ENCODE results near the gene COG1.

The COG1 gene

DNA sequence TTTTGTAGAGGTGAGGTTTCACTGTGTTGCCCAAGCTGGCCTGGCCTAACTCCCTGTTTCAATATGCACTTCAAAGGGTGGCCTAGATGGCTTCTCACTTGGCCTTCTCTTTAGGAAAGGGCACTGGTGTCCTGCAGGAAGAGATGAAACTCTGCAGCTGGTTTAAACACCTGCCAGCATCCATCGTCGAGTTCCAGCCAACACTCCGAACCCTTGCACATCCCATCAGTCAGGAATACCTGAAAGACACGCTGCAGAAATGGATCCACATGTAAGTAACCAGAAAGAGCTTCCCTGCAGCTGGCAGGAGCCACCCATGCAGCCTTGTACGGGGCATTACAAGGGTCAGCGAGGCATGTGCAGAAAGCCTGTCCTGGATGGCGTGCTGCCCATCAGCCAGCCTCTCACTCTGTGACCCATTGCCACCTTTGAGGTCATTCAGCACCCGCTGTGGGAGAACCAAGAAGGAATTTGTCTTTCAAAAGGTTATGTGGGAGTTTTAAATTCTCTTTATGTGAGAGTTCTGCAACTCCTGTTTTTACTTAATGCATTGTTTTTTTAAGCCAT is 7.0 kb downstream of the COG1 start:
- DNase-seq: no peak

DNA sequence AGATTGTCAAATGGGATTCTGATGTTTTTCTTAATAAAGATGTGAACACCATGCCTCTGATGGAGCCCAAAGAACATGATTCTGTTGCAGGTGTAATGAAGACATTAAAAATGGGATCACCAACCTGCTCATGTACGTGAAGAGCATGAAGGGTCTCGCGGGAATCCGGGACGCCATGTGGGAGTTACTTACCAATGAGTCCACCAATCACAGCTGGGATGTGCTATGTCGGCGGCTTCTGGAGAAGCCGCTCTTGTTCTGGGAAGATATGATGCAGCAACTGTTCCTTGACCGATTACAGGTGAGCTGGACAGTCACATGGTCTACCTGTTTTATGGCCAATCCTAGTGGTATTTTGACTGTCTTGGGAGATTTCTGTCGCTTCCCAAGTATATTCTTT is 7.6 kb downstream of the COG1 start:
- DNase-seq: no peak

DNA sequence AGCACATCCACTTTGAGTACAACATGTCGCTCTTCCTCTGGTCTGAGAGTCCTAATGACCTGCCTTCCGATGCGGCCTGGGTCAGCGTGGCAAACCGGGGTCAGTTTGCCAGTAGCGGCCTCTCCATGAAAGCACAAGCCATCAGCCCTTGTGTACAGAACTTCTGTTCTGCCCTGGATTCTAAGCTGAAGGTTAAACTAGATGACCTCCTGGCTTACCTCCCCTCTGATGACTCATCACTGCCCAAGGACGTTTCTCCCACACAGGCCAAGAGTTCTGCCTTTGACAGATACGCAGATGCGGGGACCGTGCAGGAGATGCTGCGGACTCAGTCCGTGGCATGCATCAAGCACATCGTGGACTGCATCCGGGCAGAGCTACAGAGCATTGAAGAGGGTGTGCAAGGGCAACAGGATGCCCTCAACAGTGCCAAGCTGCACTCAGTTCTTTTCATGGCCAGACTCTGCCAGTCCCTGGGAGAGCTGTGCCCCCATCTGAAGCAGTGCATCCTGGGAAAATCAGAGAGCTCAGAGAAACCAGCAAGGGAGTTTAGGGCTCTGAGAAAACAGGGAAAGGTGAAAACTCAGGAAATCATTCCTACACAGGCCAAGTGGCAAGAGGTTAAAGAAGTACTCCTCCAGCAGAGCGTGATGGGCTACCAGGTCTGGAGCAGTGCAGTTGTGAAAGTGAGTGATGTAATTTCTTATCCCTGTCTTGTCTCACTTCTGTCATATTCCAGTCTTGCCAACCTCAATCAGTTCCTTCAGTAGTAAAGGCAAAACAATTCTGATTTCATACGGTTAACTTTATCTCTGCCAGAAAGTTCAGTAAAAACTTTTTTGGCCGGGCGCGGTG is 8.6 kb downstream of the COG1 start:
- no peak for DNase-seq

DNA sequence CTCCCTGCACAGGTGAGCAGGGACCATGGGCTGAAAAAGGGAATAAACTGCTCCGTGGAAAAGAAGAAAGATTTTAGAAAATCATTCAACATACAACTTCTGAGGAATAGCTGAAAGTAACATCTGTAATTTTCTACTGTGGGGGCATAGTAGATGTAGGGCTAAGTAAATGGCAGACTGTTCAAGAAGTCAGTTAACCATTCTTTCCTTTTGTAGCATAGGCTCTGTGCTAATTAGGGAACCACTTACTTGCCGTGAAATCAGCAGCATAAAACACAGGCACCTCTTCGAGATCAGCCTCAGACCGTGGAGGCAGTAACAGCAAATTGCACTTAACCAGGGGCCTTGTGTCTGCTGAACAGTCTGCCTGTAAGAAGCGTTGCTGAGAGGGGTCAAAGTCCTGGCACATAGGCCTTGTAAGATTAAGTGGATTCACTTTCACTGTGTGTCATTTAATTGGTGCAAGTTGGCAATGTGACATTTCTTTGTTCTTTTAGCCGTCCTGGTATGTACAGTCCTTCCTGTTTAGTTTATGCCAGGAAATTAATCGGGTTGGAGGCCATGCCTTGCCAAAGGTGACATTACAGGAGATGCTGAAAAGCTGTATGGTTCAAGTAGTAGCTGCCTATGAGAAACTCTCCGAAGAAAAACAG is 10.4 kb downstream of the COG1 start:
- DNase-seq: no peak

DNA sequence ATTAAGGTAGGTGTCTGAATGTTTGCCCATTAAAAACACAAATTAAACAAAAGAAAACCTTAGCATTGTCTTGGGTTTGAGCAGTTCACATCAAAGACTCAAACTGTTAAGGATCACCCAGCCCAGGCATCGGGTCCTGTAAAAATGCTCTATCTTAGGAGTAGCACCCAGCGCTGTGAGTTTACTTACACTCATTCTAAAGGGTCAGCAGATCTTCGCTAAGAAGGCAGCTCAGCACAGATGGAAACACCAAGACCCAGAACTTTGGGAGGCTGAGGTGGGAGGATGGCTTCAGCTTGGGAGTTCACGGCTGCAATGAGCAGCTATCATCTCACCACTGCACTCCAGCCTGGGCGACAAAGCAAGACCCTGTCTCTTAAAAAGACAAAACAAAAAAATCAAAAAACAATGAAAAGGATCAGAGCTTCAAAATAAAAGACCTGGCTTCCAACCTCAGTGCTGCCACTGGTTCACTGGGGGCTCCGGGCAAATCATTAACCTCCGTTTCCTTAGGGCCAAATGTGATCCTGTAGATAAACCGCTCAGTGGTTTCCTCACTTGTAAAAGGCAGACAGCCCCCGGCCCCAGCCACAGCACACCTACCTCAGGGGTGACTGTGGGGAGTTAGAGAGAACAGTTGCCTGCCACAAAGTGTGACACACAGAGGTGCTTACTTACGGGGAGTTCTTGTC is 11.1 kb downstream of the COG1 start:
- DNase-seq: no peak

DNA sequence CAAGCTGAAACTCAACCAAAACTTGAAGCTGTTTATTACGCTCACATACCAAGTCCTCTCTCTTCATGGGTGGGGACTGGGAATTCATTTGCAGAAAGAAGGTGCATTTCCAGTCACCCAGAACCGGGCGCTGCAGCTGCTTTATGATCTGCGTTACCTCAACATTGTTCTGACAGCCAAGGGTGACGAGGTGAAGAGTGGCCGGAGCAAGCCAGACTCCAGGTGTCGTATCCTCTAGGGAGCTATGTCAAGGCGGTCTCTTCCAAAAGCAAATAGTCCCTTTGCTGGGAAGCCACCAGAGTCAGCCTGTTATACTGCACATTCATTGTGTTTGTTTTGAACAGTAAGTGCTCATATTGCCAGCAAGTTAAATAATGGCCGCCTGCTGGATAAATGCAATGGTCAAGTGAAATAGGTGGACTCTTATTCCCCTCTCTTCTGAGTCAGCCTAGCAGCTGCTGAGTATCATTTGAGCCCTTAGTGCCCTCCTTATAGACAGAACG is 12.7 kb downstream of the COG1 start:
- no peak for DNase-seq

DNA sequence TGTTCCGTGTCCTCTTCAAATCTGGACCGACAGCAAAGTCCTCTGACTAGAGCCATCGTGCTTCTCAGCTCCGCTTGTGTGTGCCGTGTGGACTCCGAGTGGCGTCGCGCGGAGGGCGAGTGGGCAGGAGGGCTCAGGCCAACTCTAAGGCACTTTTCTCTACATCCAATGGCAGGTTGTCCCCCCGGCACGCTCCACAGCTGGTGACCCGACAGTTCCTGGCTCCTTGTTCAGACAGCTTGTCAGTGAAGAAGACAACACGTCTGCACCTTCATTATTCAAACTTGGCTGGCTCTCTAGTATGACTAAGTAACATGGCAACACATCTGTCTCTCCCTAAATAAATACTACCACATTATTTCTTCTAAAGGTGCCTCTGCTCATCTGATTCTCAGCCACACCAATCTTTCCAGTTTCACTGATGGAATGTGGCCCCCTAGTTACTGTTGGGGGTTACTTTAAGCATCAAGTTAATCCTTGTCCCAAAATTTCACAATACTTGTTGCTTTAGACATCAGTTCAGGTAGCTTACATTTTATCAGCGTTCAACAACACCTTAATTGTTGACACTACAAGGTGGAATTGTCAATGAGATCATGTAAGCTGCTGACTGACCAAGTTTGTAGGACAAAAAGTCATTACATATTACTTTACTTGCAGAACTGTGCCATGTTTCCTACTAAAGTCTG is 15.4 kb downstream of the COG1 start:
- DNase-seq: no peak

DNA sequence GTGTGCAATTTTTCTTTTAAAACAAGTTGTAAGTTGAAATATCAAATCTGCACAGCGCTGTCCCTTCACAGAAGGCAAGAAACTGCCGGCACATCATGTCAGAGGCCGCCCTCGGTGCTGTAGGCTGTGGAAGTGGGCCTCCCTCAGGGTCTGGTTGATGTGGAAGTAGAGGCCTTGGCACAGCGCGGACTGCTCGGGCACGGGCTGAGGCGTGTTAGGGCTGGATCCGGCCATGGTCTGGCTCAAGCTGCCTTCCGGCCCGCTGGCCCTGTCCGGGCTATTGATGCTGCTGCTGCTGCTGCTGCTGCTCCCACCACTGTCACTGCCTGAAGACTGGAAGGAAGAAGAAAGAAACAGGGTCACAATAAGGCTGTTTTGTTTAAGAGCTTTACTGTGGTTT is 16.6 kb downstream of the COG1 start:
- no peak for DNase-seq

DNA sequence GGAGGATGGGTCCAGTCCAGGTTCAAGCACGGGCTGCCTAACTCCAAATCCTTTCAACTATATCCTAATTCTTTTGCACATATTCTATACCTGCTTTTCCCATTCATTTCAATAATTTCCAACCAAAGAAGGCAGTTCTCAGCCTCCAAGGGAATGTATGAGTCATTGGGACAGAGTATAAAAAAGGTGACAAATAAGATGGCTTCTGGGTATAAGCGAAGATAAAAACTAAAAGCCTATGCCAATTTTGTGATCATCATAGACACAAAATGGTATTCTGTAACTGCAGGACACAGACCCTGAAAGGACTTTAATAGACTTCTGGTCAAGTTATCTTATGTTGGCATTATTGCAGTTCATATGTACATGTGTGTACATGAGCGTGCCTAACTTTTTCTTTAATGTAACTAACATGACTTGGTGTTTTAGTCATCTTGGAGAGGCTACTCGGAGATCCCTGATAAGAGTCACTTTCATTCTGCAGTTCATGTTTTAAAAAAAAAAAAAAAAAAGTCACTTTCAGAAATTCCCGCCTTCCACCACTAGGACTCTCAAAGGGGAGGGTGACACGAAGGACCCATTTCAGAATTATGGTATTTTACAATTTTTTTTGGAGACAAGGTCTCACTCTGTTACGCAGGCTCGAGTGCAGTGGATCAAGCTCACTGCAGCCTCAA is 17.3 kb downstream of the COG1 start:
- no peak for DNase-seq

DNA sequence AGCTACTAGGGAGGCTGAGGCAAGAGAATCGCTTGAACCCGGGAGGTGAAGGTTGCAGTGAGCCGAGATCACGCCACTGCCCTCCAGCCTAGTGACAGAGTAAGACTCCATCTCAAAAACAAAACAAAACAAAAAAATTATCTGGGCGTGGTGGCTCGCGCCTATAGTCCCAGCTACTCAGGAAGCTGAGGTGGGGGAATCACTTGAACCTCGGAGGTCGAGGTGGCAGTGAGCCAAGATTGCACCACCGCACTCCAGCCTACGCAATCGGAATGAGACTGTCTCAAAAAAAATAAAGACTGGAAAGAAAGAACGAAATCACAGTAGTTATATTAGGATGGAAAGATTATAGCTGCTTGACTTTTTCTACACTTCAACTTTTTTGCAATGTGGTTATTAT is 18.9 kb downstream of the COG1 start:
- no peak for DNase-seq

DNA sequence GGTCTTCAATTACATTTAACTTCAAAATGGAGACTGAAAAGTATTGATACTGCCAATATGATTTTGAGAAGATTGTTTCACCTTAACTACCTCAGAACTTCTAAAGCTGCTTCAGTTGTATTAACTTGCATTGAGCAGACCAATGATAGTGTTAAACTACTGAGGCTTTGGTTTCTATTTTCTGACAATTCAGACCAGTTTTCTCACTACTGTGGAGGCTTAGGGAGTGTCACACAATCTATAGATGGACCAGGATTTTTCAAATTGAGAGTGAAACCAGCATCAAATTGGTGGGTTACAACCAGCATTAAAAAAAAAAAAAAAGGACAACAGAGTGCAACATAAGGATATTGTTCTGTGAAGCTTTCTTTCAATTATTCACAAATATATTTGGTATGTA is 21.2 kb downstream of the COG1 start:
- no peak for DNase-seq

DNA sequence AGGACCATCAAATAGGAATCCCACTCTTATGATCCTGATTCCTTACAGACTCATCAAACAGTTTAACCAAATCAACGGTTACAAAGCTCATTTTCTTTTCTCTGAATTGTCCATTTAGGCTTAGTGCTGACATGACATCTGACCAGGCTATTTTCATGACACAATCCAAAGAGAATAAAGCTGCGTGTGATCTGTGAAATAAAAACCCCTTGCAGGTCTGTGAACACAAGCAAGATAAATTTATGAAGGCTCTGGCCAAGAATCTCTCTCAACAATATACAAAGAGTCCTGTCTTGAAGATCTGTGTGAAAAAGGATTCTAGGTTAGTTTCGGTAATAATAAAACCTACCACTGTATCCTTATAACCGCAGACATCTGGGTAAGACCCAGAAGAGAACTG is 22.0 kb downstream of the COG1 start:
- no peak for DNase-seq

DNA sequence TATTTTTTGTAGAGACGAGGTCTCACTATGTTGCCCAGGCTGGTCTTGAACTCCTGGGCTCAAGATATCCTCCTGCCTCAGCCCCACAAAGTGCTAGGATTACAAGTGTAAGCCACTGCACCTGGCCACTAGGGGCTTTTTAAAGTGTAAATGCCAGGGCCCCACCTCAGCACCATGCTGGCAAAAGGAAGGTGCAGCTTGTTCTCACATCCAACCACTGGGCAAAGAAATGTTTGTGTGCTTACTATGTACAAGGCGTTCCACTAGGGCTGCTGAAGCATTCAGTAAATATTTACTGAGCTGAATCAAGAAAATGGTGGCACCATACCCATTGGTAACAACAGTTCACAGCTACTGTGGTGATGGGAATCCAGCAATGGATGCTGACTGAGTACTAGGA is 22.6 kb downstream of the COG1 start:
- DNase-seq: no peak

DNA sequence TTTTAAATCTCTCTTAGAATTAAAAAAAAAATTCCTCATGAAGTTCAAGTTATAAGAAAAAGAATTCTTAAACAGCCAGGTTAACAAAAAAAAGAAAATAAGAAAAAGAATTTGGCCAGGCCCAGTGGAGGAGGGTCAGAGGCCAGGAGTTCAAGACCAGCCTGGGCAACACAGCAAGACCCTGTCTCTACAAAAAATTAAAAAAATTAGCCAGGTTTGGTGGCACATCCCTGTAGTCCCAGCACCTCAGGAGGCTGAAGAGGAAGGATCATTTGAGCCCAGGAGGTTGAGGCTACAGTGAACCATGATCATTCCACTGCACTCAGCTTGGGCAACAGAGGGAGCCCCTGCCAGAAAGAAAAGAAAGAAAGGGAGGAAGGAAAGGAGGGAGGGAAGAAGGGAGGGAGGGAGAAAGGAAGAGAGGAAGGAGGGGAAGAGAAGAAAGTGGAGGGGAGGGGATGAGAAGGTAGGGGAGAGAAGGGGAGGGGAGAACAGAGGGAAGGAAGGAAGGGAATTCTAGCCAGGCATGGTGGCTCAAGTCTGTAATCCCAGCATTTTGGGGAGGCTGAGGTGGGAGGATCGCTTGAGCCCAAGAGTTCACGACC is 30.9 kb downstream of the COG1 start:
- no peak for DNase-seq

DNA sequence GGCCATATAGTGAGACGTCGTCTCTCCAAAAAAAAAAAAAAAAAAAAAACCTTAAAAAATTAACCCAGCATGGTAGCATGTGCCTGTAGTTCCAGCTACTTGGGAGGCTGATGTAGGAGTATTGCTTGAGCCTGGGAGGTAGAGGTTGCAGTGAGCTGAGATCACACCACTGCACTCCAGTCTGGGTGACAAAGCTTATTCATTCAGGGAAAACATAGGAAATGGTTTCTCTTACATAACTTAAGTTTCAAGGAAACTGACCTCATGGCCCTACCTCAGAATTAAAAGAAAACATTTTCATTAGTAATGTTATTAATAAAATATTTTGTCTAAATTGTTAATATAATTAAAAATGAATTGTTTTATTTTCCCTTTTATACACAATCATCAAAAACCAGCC is 31.4 kb downstream of the COG1 start:
- no peak for DNase-seq

DNA sequence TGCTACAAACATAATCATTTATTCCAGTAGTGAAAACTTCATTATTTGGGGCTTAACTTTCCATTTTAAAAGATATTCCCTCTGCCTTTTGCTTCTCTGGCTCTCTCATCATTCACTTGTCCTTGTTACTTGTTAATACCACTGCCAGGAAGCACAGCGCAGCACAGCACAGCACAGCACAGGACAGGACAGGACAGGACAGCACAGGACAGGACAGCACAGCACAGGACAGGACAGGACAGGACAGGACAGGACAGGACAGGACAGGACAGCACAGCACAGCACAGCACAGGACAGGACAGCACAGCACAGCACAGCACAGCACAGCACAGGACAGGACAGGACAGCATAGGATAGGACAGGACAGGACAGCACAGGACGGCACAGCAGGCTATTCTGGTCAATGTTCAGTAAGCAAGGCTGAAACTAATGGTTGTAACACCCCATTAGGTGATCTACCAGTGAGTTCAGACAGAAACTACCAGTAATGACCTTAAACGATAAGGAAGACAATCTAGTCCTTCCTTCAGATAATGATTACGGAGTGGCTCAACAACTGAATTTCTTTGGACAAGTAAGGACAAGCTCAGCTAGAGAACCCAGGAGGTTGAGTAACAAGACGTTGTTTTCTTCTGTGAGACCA is 31.9 kb downstream of the COG1 start:
- DNase-seq: no peak

DNA sequence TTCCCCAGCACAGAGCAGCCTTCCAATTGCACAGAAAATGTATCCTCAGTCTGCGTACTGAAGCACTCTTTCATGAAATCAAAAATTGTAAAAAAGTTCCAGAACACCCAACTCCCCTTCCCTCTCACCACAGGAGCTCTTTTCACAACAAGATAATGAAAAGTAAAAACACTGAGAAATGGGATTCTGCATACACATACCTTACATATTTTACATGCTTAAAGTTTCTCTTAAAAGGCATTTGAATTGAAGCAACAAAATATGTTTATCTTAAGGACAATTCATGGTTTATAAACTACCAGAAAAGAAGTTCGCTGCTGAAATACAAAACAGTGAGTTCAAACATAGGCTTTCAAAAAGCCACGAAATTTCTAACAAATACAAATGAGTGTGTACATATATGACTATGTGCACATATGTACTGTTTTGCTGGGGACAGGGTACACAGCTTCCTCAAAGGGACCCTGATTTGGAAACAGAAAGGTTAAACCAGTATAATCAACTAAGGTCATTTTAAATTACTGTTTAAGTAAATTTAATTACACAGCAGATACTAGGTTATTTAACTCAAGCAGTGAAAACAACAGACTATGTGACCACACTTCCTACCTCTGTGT is 33.8 kb downstream of the COG1 start:
- DNase-seq: no peak

DNA sequence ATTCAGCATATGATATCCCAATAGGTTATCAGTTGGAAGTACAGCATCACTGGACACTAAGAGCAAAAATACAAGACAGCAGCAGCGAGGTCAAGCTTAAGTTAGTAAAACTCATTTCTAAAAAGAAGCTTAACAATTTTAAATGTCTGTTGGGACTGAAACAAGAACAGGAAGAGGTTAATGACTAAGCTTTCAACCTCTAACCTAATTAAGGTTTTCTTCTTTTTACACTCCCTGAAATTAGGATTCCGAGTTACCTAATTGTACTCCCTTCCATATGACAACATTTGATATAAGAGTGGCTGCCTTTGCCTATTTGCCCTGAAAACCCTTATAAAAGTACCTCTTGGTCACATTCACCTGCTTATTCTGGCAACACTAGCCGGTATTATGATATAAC is 34.5 kb downstream of the COG1 start:
- no peak for DNase-seq

DNA sequence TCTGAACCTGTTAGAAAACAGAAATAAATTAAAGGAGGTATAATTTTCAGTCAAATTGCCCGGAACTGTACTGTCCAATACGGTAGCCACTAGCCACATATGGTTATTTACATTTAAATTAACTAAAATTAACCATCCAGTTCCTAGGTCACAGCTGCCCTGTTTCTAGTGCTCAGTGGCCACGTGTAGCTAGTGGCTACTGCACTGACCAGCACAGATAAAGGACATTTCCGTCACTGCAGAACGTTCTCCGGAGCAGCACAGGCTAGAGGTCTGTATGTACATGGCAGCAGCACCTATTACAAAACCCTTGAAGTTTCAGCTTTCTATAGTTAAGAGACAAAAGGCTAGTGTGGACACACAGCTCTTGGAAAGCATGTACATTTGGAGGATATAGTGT is 35.1 kb downstream of the COG1 start:
- no peak for DNase-seq

DNA sequence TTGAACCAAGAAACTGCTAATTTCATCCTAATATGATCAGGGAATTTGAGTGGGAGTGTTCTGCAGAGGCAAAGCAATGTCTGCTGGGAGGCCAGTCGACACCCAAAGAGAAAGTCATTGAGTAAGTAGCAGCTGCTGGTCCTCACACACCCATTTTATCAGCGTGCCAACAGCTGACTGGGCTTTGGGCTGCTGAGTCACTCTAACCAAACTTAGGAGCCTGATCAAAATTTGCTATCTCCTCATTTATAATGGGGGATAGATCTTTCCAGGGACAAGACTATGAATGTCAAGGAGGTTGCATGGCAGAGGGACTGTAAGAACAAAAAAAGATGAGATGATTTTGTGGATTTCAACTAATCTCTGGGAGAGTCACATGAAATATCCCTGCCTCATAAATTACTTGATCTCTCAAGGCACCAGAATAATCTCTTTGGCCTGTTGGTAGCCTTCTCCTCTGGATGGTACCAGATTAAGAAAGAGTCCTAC is 35.9 kb downstream of the COG1 start:
- DNase-seq: peak; percentile 47

DNA sequence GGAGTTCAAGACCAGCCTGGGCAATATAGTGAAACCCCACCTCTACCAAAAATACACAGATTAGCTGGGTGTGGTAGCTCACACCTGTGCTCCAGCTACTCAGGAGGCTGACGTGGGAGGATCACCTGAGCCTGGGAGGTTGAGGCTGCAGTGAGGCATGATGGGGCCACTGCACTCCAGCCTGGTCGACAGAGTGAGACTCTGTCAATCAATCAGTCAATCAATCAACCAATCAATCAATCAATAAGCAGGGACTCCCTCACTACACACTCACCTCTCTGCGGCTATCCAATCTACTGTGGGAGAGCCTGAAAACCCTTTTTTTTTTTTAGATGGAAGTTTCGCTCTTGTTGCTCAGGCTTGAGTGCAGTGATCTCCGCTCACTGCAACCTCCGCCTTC is 37.2 kb downstream of the COG1 start:
- DNase-seq: no peak

Measured in amniotic stem cell (primary cell).